NCI-H345 treated with DMSO at 0.1 percent for 48 hours (cell line): ENCODE measurements around the gene LRIT1.

Source experiments
- DNase-seq: peaks from one replicate; lab custom pipeline; 2025; ENCODE audit not compliant: unreplicated experiment; lab: John Stamatoyannopoulos, UW

LRIT1 gene

DNA sequence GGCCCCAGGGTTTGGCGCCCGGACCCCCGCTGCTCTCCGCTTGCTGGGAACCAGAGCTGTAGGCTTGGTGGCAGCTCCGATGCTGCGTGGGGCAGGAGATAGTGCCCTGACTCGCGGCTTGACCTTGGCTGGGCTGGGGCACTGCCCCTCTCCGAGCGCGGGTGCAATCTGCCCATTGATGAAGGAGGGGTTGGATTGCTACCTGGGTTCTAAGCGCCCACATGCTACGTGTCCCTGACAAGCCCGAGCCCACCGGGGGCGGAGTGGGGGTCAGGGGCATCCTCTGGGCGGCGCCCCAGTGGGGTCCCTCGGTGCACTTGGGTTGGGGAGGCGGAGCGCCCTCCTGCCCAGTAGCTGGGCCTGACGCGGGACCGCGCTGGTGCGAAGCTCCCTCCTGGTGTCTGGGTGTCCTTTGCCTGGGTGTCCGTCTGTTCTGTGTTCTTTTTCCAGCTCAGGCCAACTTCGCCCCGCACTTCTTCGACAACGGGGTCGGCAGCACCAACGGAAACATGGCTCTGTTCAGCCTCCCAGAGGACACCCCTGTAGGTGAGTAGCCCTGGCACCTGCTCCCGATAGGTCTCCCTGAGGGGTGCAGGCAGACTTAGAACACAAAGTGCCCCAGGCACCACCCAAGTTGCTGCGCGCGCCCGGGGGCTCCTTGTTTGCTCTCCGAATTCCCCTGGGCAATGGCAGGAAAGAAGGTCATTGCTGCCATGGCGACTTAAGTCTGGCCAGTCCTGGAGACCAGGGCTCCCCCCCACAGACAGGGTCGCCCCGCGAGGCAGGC, 46.1 kb downstream of the LRIT1 start:
- peak; percentile 5 for DNase-seq

DNA sequence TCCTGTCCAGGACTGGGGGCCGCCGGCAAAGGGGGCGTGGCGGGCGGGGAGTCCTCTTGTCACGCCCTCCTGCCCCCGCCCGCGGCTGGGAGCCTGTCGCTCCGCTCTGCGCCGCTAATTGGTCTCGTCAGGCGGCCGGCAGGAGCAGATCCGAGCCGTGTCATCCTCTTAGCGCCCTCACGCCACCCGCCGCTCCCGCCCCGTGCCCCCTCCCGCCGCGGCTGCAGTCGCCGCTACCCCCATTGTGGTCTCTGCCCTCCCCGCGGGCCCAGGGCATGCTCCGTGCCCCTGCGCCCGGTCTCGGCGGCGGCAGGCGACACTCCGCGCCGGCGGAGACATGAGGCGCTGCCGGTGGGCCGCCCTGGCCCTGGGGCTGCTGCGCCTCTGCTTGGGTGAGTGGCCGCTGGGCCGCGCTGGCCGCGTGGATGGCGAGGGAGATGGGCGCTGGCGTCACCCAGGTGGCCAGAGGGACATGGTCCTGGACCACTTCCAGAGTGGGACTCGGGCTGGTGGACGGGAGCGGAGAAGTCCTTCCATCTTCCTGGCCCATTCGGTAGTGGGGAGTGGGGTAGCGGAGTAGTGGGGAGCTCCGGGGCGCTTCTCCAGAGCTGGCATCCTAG, 46.8 kb downstream of the LRIT1 start, which contains the start of gene CDHR1:
Gene CDHR1 (plus strand): TSS at position 114 of the 620 bp plus-strand sequence. CDS start 224 bp downstream, at position 338.
- no peak for DNase-seq

DNA sequence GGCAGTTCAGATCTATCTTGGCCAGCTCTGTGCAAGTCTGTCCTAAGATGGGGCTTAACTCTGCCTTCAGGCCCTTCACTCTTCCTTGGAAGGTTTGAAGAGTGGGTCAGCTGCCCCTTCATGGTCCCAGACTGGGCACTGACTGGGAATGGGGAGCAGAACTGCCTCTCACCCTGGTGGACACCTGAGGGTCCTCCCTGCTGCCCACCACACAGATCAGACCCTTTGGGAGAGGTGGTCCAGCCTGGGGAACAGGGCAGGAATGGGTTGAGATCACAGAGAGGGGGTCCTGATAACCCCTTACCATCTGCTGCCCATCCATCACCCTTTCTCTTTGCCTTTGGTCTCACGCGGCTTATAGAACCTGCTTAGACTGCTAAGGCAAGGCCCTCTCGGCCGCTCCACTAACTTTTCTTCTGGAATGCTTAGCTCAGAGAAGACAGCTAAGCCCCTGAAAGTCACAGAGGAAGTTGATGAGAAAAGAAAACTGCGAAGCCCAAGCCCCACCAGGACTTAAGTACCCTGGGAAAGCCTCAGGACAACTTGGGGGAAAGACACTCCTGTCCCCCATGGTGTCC, 47.4 kb downstream of the LRIT1 start:
- DNase-seq, result no peak

DNA sequence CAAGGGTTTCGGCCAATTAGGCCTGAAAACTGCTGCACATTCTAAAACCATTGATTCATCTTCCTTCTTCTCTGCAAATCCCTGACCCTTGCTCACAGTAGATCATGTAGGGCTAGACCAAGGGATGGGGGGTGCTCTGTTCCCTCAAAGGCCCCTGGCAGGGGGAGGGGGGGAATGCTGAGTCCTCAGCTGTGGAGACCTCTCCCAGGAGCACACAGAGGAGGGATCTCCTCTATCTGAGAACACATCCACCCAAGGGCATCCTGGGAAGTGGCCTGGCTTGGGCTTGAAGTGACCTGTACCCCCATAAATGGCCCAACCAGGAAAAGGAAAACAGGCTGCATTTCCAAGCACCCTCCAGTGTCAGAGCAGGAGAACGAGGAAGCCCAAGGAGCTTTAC, 48.0 kb downstream of the LRIT1 start:
- DNase-seq, result no peak

DNA sequence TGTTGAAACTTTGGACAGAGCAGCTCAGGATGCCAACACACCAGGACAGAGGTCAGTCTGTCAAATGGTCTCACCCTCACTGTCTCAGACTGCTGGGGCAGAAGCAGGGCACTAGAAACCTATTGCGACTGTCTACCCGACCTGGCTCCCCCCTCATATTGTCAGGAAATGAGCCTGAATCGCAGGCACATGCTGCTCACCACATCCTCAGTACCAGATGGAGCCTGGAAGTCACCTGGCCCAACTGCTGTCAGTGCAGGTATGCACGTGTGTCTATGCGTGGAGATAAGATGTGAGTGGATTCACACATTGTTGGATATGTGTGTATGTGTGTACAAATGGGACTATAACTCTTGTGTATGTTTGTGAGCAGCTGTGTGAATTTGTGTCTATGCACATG, 50.2 kb downstream of the LRIT1 start:
- no peak for DNase-seq

DNA sequence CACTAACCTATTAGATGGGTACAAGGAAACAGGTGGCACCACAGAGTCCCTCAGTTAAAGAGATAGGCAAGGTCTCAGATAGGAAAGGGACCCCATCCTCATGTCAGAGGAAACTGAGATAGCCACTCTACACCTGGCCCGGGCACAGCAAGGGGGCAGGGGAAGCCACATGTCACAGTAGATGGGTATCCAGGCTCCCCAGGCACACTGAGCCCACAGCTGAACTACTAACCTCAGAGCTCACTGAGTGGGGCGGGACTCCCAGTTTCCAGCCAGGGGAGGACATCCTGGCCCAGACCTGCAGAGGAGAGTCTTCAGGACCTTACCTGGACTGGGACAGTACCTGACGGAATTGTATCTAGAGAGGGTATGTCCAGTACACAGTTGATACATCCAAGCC, 50.7 kb downstream of the LRIT1 start:
- no peak for DNase-seq

DNA sequence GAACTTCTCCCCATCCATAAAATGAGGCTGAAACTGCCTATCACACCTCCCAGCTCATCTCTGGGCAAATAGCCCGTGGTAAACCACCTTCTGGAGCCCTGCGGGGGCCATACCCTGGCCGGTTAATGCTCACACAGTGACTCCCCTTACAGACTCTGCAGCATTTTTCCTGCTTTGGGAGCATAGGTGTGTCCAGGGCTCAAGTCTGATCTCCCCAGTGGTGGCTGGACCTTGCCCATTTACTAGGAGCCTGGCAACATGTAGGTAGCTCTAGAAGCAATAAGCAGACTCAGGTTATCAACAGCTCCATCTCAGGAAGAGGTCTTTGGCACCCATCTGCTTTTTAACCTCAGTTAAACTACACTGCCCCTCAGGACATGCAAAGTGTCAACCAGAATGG, 52.5 kb downstream of the LRIT1 start:
- no peak for DNase-seq

DNA sequence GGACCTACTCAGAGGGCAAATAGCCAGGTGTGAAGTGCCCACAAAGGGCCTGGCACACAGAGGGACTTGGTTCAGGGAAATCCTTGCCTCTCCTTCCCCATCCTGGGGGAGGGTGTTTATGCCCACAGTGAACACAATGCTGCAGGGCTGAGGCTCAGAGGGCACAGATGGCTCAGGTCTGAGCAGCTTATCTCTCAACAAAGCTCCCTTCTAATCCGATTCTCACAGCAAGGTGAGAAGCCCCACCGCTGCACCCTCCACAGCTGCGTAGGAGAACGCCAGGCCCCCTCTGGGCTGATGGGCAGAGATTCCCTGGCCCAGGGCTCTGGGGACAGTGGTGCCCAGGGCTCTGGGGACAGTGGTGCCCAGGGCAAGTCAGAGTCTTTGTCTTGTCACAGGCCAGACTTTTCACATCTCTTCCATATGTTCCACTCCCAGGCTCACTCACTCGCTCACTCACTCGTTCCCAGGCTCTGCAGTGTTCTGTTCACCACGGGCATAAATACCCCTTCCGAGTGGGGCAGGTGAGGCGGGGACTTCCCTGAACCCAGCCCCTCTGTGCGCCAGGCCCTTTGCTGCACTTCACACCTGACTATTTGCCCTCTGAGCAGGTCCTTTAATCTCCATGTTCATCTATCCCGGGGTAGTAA, 55.7 kb downstream of the LRIT1 start:
- DNase-seq, result no peak

DNA sequence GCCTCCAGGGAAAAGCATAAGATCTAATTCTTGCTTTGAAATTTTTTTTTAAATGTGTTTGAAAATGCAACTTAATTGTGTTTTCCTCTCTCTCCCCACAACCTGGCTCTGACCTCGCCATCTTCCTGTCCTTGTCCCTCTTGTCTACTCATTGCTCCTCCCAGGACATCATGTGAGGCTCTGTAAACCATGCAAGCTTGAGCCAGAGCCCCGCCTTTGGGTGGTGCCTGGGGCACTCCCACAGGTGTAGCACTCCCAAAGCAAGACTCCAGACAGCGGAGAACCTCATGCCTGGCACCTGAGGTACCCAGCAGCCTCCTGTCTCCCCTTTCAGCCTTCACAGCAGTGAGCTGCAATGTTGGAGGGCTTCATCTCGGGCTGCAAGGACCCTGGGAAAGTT, 56.8 kb downstream of the LRIT1 start:
- no peak for DNase-seq

DNA sequence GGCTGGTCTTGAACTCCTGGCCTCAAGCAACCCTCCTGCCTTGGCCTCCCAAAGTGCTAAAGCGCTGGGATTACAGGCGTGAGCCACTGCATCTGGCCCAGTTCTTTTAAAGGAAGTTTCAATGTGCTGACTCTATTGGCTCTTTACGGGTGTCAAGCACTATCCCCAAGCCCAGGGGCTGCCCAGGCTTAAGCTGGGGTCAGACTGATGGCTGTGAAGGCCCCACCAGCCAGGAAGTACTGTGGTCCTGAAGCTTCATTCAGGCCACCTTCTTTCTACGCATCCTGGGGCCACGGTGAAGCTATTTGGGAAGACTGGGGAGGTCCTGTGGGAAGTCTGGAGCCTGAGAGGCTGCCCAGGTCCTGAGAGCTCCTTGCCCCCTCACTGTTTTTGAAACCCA, 59.7 kb downstream of the LRIT1 start:
- no peak for DNase-seq
